ENCODE measurements around the gene ATP13A2.

Gene ATP13A2

GRCh38 chr1:17031436-17031835 lies 19.7 kb upstream of the ATP13A2 start:
- DNase-seq = no peak

- DNase-seq = no peak
Observed at GRCh38 chr1:17030206-17030605, 18.5 kb upstream of the ATP13A2 start.

- DNase-seq = no peak
Observed at GRCh38 chr1:17028662-17029188, 17.0 kb upstream of the ATP13A2 start.

- DNase-seq = no peak
Observed at GRCh38 chr1:17027900-17028299, 16.2 kb upstream of the ATP13A2 start.

GRCh38 chr1:17027403-17027802 lies 15.7 kb upstream of the ATP13A2 start:
- no peak for DNase-seq

- no peak for DNase-seq
Observed at GRCh38 chr1:17024721-17025120, 13.0 kb upstream of the ATP13A2 start.

DNA sequence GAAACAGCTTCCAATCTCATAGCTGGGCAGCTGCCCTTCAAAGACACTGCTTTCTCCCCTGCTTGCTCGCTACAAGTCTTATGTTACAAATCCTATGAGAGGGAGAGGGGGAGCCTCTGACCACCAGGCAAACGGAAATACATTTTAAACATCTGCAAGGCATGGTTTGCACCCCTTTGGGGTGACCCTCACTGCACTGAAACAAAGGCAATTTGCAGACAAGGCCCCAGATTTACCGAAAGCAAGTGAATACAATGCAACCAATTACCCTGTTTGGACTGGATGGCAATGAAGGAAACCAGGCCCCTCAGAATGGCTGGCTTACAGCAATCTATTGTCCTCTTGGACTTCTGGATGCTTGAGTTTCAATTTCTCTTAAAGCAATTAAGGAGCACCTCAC lies 11.8 kb upstream of the ATP13A2 start:
- DNase-seq = no peak

DNA sequence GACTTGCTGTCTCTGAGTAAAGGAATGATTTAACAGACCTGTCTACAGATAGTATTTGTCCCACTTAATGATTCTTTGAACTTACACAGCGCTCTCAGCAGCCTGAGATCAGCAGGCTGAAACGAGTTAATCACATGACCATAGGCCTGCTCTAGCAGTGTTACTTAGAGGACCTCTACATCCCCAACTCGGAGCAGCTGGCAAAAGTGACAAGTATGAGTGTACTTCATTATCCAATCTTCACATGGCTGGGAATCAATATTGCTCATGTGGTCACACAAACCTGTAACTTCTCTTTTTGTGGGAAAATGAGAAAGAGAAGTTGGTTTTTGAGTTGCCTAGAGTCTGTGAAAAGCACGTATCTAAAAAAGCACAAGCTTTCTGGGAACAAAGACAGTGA lies 11.4 kb upstream of the ATP13A2 start:
- no peak for DNase-seq

DNA sequence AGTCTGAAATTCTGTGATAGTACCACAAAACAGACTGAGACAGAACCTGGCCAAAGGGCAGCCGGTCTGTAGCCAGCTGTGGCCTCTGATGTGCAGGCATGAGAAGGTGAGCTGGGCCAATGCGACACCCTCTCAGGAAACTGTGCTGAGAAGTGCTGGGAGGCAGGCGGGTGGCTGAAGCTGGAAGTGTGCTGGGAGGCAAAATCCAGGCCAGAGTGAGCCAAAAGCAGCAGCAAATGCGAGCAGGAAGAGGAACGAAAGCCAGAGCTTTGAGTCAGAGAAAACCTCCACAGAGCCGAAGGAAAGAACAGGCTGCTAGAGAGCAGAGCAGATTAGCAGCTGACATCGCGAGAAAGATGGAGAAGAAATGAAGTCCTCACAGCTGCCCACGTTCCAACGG lies 10.2 kb upstream of the ATP13A2 start:
- DNase-seq = no peak

GRCh38 chr1:17020502-17020901 lies 8.8 kb upstream of the ATP13A2 start:
- DNase-seq = no peak

- DNase-seq = peak; percentile 39
Observed at GRCh38 chr1:17018849-17019248, 7.1 kb upstream of the ATP13A2 start.

DNA sequence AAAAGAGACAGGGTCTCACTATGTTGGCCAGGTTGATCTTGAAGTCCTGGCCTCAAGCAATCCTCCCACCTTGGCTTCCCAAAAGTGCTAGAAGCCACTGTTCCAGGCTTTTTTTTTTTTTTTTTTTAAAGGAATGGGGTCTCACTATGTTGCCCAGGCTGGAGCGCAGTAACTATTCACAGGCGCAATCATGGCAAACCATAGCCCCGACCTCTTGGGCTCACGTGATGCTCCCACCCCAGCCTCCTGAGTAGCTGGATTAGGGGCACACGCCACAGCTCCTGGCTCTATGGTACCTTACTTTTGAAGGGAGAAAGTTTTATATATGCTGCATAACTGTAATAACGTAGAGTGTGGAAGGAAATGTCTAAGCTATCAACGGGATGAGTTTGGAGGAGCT lies 5.7 kb upstream of the ATP13A2 start:
- DNase-seq = peak; percentile 24

DNA sequence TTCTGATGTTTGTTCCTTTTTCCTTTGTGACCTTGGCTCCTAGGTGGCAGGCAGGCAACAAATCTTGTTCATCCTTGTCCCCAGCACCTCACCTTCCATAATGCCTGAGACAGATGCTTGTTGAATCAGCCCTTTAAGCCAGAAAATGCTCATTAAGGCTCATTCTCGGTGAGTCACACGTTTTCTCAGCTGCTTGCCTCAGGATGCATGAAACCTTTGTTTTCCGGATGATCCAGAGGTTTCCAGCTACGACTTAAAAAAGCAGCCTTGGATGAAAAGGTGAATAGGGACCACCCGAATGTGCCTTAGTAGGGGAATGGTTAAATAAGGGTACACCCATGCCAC lies 4.6 kb upstream of the ATP13A2 start:
- peak; percentile 16 for DNase-seq

DNA sequence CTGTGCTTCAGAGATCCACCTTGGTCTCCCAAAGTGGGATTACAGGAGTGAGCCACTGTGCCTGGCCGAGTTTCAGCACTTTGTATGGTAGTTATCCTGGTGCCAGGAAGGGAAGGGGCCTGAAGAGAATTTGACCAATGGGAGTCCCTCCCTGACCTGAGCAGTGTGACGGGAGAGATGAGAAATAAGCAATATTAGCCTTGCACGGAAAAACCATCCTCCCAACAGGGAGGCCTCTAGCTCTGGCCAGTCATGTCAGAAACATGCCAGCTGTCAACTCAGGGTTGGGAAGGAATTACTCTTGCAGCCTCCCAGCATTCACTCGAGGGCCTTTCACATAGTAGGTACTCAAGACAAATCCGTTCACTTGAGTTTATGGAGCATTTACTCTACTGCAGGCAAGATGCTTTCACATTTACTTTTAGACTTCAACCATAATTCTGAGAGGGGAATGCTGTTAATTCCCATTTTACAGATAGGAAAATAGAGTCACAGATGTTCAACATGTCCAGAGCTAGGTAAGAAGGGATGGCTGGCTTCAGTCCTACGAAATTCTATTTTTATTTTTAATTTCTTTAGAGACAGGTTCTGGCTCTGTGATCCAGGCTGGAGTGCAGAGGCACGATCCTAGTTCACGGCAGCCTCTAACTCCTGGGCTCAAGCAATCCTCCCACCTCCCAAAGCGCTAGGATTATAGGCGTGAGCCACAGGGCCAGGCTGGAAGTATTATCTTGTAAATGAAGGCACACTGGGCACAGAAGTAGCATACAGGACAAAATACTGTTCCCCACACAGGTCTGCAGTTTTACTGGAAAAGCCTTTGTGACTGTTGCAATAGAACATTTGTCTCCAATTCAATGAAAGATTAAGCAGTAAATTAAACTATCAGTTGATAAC lies 3.2 kb upstream of the ATP13A2 start:
- peak; percentile 44 for DNase-seq

GRCh38 chr1:17013491-17014320 lies 2.0 kb upstream of the ATP13A2 start:
- DNase-seq = peak; percentile 51

- DNase-seq = no peak
Observed at GRCh38 chr1:17012775-17013490, 1.2 kb upstream of the ATP13A2 start.

DNA sequence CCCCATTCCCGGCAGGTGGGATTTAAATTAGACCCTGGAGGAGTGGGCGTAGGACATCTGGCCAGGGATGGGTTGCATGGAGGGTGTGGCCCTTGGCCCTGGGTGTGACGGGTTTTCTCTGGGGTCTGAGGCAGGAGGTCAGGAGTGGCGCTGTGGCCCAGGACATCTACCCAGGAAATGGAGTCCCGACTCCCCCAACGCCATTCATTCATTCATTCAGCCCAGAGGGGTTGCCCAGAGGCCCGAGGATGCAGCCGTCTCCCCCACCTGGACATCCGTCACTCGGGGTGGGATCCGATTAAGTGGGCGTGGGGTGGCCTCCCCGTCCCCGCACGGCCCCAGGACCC lies 663 bp downstream of the ATP13A2 start:
- DNase-seq = no peak

DNA sequence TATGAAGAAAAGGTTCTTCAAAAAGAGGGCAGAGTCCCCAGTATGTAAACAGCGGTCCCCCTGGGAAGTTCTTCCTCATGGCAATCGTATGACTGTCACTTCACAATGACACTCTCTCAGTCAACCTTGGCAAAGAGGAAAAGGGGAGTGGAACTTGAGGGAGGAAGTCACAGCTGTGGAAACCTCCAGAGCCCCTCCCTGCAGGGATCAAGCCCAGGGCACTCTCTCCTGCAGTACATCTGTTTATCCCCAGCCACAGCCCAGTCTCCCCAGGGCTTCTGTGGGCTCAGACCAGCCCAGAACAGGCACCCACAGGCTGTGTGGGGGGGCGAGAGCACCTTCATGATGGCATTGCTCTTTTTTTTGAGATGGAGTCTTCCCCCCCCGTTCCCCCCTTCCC lies 2.0 kb downstream of the ATP13A2 start:
- no peak for DNase-seq

GRCh38 chr1:17008208-17008855 lies 3.4 kb downstream of the ATP13A2 start:
- DNase-seq = no peak

DNA sequence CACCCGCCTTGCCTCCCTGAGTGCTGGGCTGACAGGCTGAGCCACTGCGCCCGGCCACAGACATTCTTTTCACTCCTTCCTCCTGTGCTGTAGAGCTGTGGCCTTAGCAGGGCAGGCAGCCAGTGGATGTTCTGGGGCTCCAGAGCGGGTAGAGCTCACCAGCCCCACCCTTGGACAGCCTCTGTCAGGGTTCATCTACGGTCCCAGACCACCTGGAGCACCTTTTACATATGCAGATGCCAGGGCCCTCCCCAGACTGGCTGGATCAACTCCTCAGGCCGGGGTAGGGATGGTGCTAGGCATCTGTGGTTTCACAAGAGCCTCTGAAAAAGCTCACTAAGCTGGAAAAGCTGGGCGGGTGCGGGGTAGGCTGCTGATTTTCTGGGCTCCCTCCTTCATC lies 4.6 kb downstream of the ATP13A2 start:
- no peak for DNase-seq

DNA sequence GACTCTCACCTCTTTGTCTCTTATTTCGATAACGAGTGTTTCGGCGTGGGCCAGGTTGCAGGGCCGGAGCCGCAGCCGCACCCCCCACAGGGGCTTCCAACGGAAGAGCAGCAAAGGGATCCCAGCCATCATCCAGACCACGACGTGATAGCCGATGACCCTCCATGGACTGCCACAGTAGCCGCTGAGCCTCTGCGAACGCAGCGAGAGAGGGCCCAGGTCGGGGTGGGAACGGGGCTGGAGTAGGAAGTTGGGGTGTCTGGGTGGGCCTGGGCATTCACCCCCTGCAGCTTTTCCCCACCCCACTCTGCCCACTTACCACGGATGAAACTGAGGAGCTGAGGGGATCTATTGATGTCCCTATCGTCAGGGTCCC lies 6.4 kb downstream of the ATP13A2 start:
- no peak for DNase-seq

GRCh38 chr1:17004466-17005364 lies 7.0 kb downstream of the ATP13A2 start:
- DNase-seq = no peak

Data from activated effector memory CD4-positive, alpha-beta T cell treated with anti-CD3 and anti-CD28 coated beads, Interleukin-2, amount 50 U/mL, for 16 hours (primary cell).